ENCODE results near the gene CLVS2. TPM values are rescaled to one million over a fixed set of nuclear protein-coding genes. Genes with fewer than 3 reads are reported as not detected.

The CLVS2 gene, protein sequence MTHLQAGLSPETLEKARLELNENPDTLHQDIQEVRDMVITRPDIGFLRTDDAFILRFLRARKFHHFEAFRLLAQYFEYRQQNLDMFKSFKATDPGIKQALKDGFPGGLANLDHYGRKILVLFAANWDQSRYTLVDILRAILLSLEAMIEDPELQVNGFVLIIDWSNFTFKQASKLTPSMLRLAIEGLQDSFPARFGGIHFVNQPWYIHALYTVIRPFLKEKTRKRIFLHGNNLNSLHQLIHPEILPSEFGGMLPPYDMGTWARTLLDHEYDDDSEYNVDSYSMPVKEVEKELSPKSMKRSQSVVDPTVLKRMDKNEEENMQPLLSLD
- total RNA-seq (2022; extraction: Qiagen RNA extraction): 0.08 to 0.26 TPM (median 0.17 TPM) in 5 replicates

DNA sequence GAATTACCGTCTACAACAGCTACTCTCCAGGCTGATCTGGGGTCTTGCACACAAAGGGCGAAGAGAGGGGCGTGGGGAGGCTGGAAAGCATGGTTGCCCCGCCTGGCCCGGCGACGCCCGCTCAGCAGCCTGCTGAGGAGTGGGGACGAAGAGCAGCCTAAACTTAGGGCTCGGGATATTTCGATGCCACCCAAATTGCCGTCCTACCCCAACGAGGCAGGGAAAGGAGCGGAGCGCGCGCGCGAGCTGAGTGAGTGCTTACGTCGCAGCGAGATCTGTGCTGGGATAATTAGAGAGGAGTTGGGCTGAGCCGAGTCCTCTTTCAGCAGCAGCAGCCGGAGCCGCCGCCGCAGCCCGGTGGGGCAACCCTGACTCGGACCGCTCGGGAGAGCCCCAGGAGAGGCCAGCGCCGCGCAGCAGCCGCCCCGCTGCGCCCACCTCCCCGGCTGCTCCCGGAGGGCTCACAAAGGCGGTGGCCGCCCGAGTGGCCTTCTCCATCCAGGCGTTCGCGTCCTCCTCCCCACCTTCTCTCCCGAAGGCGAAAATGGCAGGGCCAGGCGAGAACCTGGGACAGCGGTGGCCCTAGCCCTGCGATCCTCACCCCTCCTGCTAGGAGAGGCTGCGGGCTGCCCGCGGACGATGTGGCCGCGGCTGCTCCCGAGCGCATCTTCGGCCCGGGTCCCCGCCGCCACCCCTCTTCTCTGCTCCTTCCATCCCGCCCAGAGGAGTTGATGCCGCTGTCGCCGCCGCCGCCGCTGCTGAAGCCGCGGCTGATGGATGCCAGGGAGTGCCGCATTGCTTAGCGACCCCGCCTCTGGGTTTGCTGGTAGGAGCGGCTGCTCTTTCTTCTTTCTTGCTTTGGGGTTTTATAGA lies at the start of gene CLVS2:
Gene CLVS2, plus strand, starts transcription at position 315 of the 873 bp plus-strand sequence. CDS start 1,543 bp downstream, outside the sequence.

Other genes with a start within 250 kb of the CLVS2 start
- not detected in 5 replicates for gene FABP7, start 216.5 kb upstream of the CLVS2 start, total RNA-seq (2022; extraction: Qiagen RNA extraction)
- 3.0 to 3.7 TPM (median 3.3 TPM) in 5 replicates for gene SMPDL3A, start 207.0 kb upstream of the CLVS2 start, total RNA-seq (2022; extraction: Qiagen RNA extraction)

Data from A549 treated with Hydrocortisone at 1 μM for 4 hours (cell line).